22Rv1 (cell line): ENCODE data around the gene VPS26A.
"Not testable (repeated sequence)": the region's sequence is repeated elsewhere in the genome, so short reads cannot be mapped to it uniquely, and the experiment has no call there.

Experiments used
- H3K27ac ChIP-seq: fragments of 450-650 bp; 2 replicates; pipeline ENCODE4 v1.5.1; 2017
- ZFX ChIP-seq: fragments of 450-650 bp; IDR thresholded peaks from 2 replicates; pipeline ENCODE4 v1.6.1; 2017; ENCODE audit warnings: antibody characterized with exemption, borderline replicate concordance
- TF ChIP-seq, protein P1 (sequence below): fragments of 450-650 bp; IDR thresholded peaks from 2 replicates; pipeline ENCODE4 v1.5.1; 2017; ENCODE audit warnings: mild to moderate bottlenecking

The VPS26A gene

GRCh38 chr10:69130251-69130650 is 6.3 kb downstream of the VPS26A start:
- no peak overlapping the region for H3K27ac ChIP-seq
- TF ChIP-seq, protein P1, sequence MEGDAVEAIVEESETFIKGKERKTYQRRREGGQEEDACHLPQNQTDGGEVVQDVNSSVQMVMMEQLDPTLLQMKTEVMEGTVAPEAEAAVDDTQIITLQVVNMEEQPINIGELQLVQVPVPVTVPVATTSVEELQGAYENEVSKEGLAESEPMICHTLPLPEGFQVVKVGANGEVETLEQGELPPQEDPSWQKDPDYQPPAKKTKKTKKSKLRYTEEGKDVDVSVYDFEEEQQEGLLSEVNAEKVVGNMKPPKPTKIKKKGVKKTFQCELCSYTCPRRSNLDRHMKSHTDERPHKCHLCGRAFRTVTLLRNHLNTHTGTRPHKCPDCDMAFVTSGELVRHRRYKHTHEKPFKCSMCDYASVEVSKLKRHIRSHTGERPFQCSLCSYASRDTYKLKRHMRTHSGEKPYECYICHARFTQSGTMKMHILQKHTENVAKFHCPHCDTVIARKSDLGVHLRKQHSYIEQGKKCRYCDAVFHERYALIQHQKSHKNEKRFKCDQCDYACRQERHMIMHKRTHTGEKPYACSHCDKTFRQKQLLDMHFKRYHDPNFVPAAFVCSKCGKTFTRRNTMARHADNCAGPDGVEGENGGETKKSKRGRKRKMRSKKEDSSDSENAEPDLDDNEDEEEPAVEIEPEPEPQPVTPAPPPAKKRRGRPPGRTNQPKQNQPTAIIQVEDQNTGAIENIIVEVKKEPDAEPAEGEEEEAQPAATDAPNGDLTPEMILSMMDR: no peak
- no peak for TF ChIP-seq ZFX

- H3K27ac ChIP-seq: no peak overlapping the region
- TF ChIP-seq ZFX: no peak
- TF ChIP-seq, protein P1: no peak
Observed at GRCh38 chr10:69139961-69140360, 16.0 kb downstream of the VPS26A start.

DNA sequence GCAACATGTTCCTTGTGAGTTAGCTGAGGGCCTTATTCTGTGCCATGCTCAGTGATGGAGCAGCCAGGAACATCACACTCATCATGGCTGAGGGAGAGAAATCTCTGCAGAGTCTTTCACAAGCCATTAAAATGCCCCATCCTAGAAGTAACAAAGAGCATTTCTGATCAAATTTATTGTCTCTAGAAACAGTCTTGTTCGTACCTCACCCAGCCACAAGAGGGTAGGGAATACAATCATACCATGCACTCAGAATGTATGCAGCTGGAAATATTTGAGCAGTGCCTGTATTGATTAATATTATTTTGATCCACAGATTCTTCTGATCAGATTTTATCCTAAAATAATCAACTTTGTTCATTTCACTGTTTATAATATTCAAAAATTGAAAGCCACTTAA is 17.3 kb downstream of the VPS26A start:
- no peak overlapping the region for H3K27ac ChIP-seq
- TF ChIP-seq ZFX: no peak
- TF ChIP-seq, protein P1: no peak

DNA sequence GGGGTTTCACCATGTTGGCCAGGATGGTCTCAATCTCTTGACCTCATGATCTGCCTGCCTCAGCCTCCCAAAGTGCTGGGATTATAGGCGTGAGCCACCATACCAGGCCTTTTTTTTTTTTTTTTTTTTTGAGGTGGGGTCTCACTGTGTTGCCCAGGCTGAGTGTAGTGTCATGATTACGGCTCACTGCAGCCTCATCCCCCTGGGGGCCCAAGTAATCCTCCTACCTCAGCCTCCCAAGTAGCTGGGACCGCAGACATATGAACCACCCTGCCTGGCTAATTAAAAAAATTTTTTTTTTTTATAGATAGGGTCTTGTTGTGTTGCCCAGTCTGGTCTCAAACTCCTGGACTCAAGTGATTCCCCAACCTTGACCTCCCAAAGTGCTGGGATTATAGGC is 18.1 kb downstream of the VPS26A start:
- not testable (repeated sequence) for H3K27ac ChIP-seq

DNA sequence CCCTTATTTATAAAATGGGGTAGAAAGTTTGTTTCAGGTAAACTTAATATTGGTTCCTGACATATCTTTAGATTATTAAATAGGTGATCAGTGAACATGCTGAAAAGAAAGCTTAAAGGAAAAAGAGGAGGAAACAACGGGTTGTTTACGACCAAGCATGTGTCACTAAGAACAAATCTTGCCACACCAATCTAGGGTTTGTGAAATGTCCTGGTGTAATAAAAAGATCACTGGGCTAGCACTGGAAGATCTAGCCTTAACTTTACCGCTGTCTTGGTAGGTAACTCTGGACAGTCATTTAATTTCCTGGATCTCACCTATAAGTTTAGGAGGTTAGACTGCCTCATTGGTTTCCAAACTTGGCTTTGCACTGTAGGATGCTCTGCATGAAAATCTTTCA is 19.0 kb downstream of the VPS26A start:
- H3K27ac ChIP-seq: no peak overlapping the region
- no peak for TF ChIP-seq ZFX
- TF ChIP-seq, protein P1: no peak

DNA sequence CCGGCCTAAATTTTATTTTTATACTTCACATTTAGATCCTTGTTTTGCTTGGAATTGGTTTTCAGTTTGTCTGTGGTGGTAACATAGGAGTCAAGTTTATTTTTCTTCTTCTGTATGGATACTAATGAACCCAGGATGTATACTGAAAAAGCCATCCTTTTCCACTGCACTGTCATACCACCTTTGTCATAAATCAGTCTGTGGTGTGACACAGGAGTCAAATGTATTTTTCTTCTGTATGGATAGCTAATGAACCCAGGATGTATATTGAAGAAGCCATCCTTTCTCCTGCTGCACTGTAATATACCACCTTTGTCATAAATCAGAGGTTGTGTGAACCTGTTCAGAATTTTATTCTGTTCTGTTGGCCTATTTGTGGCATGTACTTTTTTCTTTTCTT is 21.4 kb downstream of the VPS26A start:
- no peak overlapping the region for H3K27ac ChIP-seq
- TF ChIP-seq ZFX: no peak
- TF ChIP-seq, protein P1: no peak

DNA sequence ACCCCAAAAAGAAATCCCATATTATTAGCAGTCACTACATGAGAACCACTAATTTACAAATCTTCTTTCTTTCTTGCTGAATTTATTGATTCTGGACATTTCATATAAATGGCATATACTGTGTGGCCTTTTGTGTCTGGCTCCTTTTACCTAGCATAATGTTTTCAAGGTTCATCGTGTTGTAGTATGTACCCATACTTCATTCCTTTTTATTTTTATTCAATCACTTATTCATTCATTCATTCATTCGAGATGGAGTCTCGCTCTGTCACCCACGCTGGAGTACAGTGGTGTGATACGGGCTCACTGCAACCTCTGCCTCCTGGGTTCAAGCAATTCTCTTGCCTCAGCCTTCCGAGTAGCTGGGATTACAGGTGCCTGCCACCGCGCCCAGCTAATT is 21.9 kb downstream of the VPS26A start:
- no peak for TF ChIP-seq ZFX
- TF ChIP-seq, protein P1: no peak
- H3K27ac ChIP-seq: no peak overlapping the region

DNA sequence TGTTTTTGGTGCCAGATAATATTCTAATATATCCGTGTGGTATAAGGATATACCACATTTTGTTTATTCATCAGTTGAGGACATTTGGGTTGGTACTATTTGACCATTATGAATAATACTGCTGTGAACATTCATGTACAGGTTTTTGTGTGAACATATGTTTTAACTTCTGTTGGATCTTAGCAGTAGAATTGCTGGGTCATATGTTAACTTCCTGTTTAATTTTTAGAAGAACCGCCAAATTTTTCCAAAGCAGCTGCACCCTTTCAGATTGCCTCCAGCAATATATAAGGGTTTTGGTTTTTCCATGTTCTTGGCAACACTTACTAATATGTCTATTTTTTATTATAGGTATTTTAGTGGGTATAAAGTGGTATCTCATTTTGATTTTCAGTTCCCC is 22.8 kb downstream of the VPS26A start:
- no peak for TF ChIP-seq ZFX
- TF ChIP-seq, protein P1: no peak
- H3K27ac ChIP-seq: no peak overlapping the region
